ENCODE results near the gene VSTM4.

VSTM4 gene

GRCh38 chr10:49160814-49161213, 45.5 kb upstream of the VSTM4 start:
- TF ChIP-seq CTCF (IDR thresholded peaks at IDR 0.05; ENCODE audit: control extremely low read depth, extremely low read depth, low read depth, missing control alignments) = no peak
- CTCF ChIA-PET = interaction anchor here (1.0 kb wide), 1 partner anchor 502 kb away, joined by 6 read pairs; no protein-coding TSS in a partner anchor
- no peak for DNase-seq (ENCODE audit: extremely low spot score)
- POLR2A ChIA-PET = no interaction called here

DNA sequence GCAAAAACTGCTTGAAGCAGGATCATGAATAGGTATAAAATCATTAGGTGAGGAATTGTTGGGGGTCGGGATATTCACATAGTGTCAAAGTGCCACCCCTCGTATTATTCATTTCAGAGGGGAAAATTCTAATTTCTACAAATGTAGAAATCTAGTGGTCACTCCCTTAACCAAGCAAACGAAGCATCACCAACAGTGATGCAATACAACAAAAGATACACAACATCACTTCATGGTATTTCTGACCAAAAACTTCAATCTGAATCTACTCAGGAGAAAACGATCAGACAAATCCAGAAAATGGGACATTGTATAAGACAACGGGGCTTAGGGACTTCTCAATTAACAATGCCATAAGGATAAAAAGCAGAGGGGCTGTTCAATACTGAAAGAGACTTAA, 44.8 kb upstream of the VSTM4 start:
- DNase-seq (ENCODE audit: extremely low spot score) = no peak
- TF ChIP-seq CTCF (IDR thresholded peaks at IDR 0.05; ENCODE audit: control extremely low read depth, extremely low read depth, low read depth, missing control alignments) = no peak
- ChIA-PET CTCF (no interaction called here), POLR2A (no interaction called here)

- POLR2A ChIA-PET = no interaction called here
- CTCF ChIA-PET = no interaction called here
Observed at GRCh38 chr10:49158915-49159314, 43.6 kb upstream of the VSTM4 start.

DNA sequence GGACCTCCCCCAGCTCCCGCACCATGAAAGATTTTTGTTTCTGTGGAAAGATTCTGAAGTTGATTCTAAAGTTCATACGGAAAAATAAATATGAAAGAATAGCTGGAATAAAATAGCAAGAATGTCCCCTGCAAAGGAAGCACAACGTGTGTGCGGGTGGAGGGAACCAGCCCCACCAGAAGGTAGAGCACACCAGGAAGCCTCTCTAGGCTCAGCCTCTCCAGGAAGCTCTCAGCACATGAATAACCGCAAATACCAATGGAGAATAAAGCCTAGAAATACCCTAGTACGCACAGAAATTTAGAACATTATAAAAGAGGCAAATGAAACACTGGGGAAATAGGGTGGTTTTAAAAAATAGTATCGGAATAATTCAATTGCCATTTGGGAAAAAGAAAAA, 43.1 kb upstream of the VSTM4 start:
- TF ChIP-seq CTCF (IDR thresholded peaks at IDR 0.05; ENCODE audit: control extremely low read depth, extremely low read depth, low read depth, missing control alignments) = no peak
- POLR2A ChIA-PET = no interaction called here
- DNase-seq (ENCODE audit: extremely low spot score) = no peak
- CTCF ChIA-PET = no interaction called here

More at GRCh38 chr10:49158915-49159314, 43.6 kb upstream of the VSTM4 start:
- no peak for TF ChIP-seq CTCF (IDR thresholded peaks at IDR 0.05; ENCODE audit: control extremely low read depth, extremely low read depth, low read depth, missing control alignments)
- DNase-seq (ENCODE audit: extremely low spot score) = no peak

DNA sequence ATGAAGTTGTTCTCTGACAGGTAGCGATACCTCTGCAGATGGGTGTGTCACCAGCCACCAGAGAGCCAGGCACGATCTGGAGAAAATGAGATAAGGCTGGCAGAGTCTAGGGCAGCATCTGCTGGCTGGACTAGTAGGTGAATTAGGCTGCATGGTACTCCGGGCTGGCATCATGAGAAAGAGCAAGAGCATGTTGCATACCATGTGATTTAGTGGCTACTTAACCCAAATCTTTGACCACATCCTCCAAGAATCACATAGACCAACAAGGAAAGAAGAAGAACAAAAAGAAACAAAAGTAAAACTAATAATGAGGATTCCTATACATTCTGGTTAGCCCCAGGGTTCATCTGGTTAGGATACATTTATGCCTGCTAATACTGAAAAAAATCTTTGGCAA, 41.9 kb upstream of the VSTM4 start:
- DNase-seq (ENCODE audit: extremely low spot score) = no peak
- TF ChIP-seq CTCF (IDR thresholded peaks at IDR 0.05; ENCODE audit: control extremely low read depth, extremely low read depth, low read depth, missing control alignments) = no peak
- ChIA-PET CTCF (interaction anchor here (1.0 to 2.2 kb wide), 2 partner anchors 9 to 10 kb away, joined by 3 to 7 read pairs; no protein-coding TSS in a partner anchor), POLR2A (no interaction called here)

DNA sequence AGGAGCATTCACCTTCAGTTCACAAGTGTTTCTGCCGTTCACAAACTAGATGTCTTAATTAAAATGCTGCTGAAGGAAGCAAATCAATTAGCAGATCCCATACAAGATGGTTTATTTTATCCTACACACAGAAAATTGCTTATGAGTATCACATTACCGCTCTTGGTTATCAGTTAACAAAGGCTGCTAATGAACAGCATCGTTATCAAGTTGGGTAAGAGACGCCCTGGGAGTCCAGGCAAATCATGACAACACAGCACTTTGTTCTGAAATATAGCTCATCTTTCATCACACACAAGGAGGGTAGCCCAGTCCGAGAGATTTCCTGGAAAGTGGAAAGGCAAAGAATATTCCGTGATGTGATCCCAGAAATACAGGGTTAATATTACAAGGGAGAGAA, 39.3 kb upstream of the VSTM4 start:
- DNase-seq (ENCODE audit: extremely low spot score) = no peak
- CTCF ChIA-PET = interaction anchor here (1.1 to 2.2 kb wide), 3 partner anchors 9 to 208 kb away, joined by 3 to 9 read pairs (median 5); no protein-coding TSS in a partner anchor

More for the DNA sequence above, 39.3 kb upstream of the VSTM4 start:
- TF ChIP-seq CTCF (IDR thresholded peaks at IDR 0.05; ENCODE audit: control extremely low read depth, extremely low read depth, low read depth, missing control alignments) = no peak
- POLR2A ChIA-PET = no interaction called here

Measured in GM10248 (cell line).